GM10266 (cell line): Measurements from ENCODE around the gene RRAS.
"Not testable (repeated sequence)": the region's sequence is repeated elsewhere in the genome, so short reads cannot be mapped to it uniquely, and the experiment has no call there.

Source experiments
- DNase-seq: peaks from one replicate; pipeline ENCODE4 v3.0.0; 2012; ENCODE audit errors: extremely low spot score
- CTCF ChIP-seq: IDR thresholded peaks from 2 replicates; pipeline ENCODE4 v1.5.1; 2012; ENCODE audit warnings: mild to moderate bottlenecking, low read depth; ENCODE audit not compliant: control insufficient read depth, insufficient read depth; ENCODE audit errors: missing control alignments

The RRAS gene

DNA sequence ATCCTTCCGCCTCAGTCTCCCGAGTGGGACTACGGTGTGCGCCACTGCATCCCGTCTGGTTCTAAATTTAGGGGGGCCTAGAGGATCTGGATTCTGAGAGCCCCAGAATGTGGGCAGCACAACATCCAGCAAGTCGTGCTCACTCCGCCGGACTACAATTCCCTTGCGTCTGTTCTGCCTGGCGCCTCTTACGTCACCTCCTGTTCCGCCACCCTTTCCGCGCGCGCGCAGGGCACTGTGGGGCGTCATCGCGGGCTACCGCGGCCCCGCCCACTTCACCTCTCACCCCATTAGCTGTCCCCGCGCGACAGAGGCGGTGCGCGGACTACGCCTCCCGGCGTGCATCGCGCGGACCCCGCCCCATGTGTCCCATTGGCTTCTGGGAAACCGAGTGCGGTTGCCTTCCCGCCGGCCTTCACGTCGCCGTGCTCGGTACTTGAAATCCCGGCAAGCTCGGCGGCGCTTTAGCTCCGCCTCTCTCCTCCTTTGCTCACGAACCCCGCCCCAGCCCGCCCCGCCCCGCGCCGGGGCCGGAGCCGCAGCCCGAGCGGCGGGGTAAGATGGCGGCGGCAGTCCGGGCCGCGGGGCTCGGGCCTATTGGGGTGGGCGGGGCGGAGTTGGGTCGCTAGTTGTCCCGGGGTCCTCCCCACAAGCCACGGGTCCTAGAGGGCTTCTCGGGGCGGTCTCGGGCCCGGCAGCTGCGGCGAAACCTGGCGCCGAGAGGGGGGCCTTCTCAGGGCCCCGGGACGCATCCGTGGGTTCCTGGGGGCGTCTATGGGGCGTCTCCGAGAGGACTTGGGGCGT is 1.9 kb upstream of the RRAS start, which contains the start of gene SCAF1:
Gene SCAF1, plus strand, starts transcription at position 522 of the 804 bp plus-strand sequence. CDS start 2,818 bp downstream, outside the sequence.
- no peak for TF ChIP-seq CTCF
- peak; percentile 99 for DNase-seq

DNA sequence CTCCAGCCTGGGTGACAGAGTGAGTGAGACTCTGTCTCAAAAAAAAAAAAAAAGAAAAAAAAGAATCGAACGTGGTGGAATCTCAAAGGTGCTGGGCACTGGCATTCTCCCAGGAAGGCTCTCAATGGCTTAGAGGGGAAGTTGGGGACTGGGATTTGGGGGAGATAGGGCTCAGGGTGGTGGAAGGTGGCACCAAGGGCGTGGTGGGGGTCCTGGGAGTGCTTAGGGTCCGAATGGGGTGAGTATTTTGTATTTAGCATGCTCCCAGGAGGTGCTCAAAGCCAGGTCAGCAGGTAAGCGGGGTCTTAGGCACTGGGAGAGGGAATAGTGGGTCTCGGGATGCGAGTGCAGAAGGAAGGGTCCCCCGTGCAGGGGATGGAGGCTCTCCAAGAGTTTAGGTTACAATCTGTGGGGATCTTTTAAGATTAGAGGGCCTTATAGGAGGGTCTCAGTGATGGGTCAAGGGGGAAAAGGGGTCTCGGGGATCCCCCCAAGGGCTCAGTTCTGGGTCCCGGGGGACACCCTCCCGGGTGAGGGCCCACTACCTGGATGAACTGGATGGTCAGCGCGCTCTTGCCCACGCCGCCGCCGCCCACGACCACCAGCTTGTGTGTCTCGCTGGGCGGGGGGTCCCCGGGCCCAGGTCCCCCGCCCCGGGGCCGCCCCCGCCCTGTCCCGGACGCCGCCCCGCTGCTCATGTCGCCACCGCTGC is 386 bp downstream of the RRAS start:
- TF ChIP-seq CTCF: no peak

GRCh38 chr19:49637821-49638738 is 1.9 kb downstream of the RRAS start:
- no peak for TF ChIP-seq CTCF
- no peak for DNase-seq

More for the DNA sequence above, 386 bp downstream of the RRAS start:
- DNase-seq: no peak

DNA sequence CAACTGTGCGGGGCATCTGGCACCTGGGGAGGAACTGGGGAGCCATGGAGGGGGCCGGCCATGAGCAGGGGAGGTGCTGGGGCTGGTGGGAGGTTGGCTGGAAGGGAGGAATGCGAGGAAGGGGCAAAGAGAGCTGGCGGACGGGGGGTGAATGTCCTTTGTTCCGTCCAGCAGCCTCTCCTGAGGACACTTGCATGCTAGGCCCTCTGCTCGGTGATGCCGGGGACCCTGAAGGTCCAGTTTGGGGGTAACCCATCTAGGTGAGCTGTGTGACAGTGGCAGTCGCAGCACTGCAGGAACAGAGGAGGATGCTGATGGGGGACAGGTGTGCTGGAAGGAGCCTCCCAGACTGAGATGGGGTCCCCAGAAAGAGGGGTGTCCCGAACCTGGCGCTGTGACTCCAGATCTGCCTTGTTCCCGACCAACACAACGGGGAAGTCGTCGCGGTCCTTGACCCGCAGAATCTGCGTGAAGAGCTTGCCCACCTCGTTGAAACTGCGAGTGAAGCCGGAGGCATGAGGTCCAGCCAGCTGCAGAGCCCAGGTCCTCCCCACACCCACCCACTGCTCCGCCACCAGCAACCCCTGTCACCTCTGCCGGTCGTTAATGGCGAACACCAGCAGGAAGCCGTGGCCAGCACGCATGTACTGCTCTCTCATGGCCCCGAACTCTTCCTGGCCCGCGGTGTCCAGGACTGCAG is 3.6 kb downstream of the RRAS start:
- DNase-seq: no peak
- TF ChIP-seq CTCF: no peak

DNA sequence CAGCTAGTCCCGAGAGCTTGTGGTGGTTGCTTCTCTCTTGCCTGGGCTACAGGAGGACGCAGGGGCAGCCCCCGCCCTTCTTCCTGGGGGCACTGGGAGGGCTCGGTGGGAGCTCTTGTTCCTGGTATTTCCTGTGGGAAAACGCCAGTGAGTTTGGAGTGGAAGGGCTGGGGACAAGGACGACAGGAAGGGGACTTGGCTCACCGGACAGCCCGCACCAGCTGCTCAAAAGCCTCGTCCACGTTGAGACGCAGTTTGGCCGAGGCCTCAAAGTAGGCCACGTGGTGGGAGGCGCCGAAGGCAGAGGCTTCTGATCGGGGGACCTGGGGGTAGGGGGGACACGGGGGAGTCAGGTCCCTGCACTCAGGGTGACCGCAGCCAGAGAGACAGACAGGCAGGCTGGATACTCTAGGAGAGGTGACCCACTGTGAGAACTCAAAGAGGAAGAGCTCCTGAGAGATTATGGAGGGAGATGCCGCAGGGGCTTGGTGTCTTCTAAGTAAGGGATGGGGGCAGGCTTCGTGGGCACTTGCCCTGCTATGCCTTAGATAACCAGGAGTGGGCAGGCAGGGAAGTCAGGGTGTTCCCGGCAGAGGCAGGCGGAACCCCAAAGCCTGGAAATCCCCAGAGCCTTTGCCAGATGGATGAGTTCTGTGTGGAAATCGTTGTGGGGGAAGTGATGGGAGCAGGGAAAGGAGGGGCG is 4.3 kb downstream of the RRAS start:
- no peak for DNase-seq

GRCh38 chr19:49633273-49633672 is 6.7 kb downstream of the RRAS start:
- DNase-seq: not testable (repeated sequence)

More for the DNA sequence above, 4.3 kb downstream of the RRAS start:
- TF ChIP-seq CTCF: no peak
